ENCODE data around the gene RASA3.
A peak's percentile ranks its signal among the peaks of the same experiment; 100 is the strongest.

- TF ChIP-seq EZH2phosphoT487 (IDR thresholded peaks at IDR 0.05; ENCODE audit: borderline replicate concordance, low read depth, low read length) (no peak), CTCF (conservative IDR thresholded peaks at IDR 0.05; ENCODE audit: low read length) (peak; percentile 29; the same call in 1 of the 2 replicates)
Observed at GRCh38 chr13:114017028-114017630, 115.3 kb downstream of the RASA3 start.
